ENCODE measurements around the gene WDPCP. TPM values are rescaled to one million over a fixed set of nuclear protein-coding genes. Genes with fewer than 3 reads are reported as not detected.

WDPCP gene
- total and polyA plus RNA-seq, 10 of the 15 experiments (the other 5 are each of a cell fraction or from before 2014, with no cell fraction given) = 2.1 to 7.9 (median 4.6) TPM

DNA sequence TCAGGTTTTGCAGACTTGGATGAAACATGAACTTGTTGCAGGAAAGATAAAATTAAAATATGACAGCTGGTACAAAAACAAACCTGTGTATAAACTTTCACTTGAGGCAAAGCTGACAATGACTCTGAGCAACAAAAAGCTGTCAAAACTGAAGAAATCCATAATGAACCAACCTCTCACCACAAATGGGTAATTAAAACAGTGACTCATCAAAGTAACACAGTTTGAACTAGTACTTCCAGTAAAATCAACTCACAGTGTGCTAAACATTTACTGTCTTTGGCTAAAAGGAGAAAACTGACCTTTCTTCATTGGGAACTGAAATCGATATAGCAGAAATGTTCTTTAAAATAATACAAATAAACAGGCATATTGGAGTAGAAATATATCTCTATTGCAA, 209.7 kb downstream of the WDPCP start:
- Histone ChIP-seq H3K79me2 (ENCODE audit: control insufficient read depth, insufficient read depth, low read length) (no peaks in the 10 kb centered on the region), H3K36me3 (ENCODE audit: control insufficient read depth in 2 of 2, insufficient read depth in 2 of 2, low read length in 1 of 2) (no peaks in the 10 kb centered on the region), H3K4me3 (no peak overlapping the region), H4K20me1 (ENCODE audit: control insufficient read depth, insufficient read depth) (no peaks in the 10 kb centered on the region), H3K9me3 (replicated peaks; ENCODE audit: control insufficient read depth, insufficient read depth, low read length) (no peaks in the 10 kb centered on the region), H3K4me2 (ENCODE audit: control insufficient read depth, insufficient read depth) (no peak overlapping the region), H3K4me1 (ENCODE audit: control insufficient read depth, insufficient read depth, low read length) (no peaks in the 10 kb centered on the region), H2AFZ (ENCODE audit: control insufficient read depth, low read depth, low read length) (no peak overlapping the region), H3K27me3 (replicated peaks in 1 of 2; ENCODE audit: control insufficient read depth in 2 of 2, insufficient read depth in 2 of 2, low read length in 1 of 2) (no peaks in the 10 kb centered on the region), H3K9ac (ENCODE audit: control insufficient read depth, insufficient read depth, low read length) (no peak overlapping the region), H3K27ac (ENCODE audit: control insufficient read depth, insufficient read depth) (no peak overlapping the region)
- no peak for TF ChIP-seq PKNOX1 (IDR thresholded peaks at IDR 0.05)
- TF ChIP-seq SREBF1 (IDR thresholded peaks at IDR 0.05; ENCODE audit: low read length) = no peak
- TF ChIP-seq SPI1 (IDR thresholded peaks at IDR 0.05; ENCODE audit: borderline replicate concordance, insufficient read depth, low read depth, low read length) = no peak
- TF ChIP-seq STAT3 (IDR thresholded peaks at IDR 0.05; ENCODE audit: low read depth, low read length) = no peak
- no peak for TF ChIP-seq EGR1 (IDR thresholded peaks at IDR 0.05; ENCODE audit: borderline replicate concordance in 1 of 2, low read depth in 2 of 2, low read length in 2 of 2)
- TF ChIP-seq PBX3 (IDR thresholded peaks at IDR 0.05; ENCODE audit: insufficient replicate concordance, low read depth, low read length) = no peak
- no peak for TF ChIP-seq CHD4 (IDR thresholded peaks at IDR 0.05)
- TF ChIP-seq CEBPB (IDR thresholded peaks at IDR 0.05; ENCODE audit: borderline replicate concordance in 1 of 2, low read depth in 2 of 2, low read length in 2 of 2) = no peak
- TF ChIP-seq HDAC2 (IDR thresholded peaks at IDR 0.05) = no peak
- TF ChIP-seq DPF2 (IDR thresholded peaks at IDR 0.05) = no peak
- no peak for TF ChIP-seq IKZF2 (IDR thresholded peaks at IDR 0.05)
- TF ChIP-seq NRF1 (conservative IDR thresholded peaks at IDR 0.05; ENCODE audit: low read depth, low read length) = no peak
- no peak for TF ChIP-seq SMAD5 (IDR thresholded peaks at IDR 0.05; ENCODE audit: low read depth)
- RAD21 ChIA-PET (ENCODE audit: unreplicated experiment) = no interaction called here
- 0% methylated on average over 1 of the region's 1 CpG for WGBS (ENCODE audit: insufficient coverage, insufficient replicate concordance, low lambda C conversion rate, missing lambda C conversion rate)
- ATAC-seq = no peak
- intact Hi-C loops (cut with micrococcal nuclease; ENCODE audit: unreplicated experiment) = no loop called here
- in situ Hi-C loops (cut with MboI) = no loop called here
- DNase-seq (ENCODE audit: low read depth, low spot score) = no peak
- no peak for FAIRE-seq
- POLR2A ChIA-PET = no interaction called here
- BruUV-seq (replicated peaks) = no TSS peak
- SMC1A ChIA-PET (ENCODE audit: uncharacterized antibody, unreplicated experiment) = interaction anchor here (0.5 kb wide), 1 partner anchor 8 kb away, joined by 3 read pairs; no protein-coding TSS in a partner anchor
- CTCF ChIA-PET = no interaction called here
